HL-60 (cell line): ENCODE results near the gene DLL4.

Source experiments
- DNase-seq, 2 experiments: peaks; one replicate each; pipeline ENCODE4 v3.0.0-alpha.2; 2010 to 2020; ENCODE audit warnings: low read depth in 1 of 2, low spot score in 1 of 2
- H3K27ac ChIP-seq: fragments of 250-450 bp; sonication (Bioruptor Pico); replicated peaks from 2 replicates; pipeline ENCODE4 v1.5.1; 2020; ENCODE audit warnings: mild to moderate bottlenecking, moderate library complexity
- H3K27me3 ChIP-seq: fragments of 250-450 bp; sonication (Bioruptor Pico); 2 replicates; pipeline ENCODE4 v1.5.1; 2021; ENCODE audit warnings: mild to moderate bottlenecking, moderate library complexity; ENCODE audit not compliant: insufficient read depth, poor library complexity, severe bottlenecking
- H3K4me3 ChIP-seq: replicated peaks from 2 replicates; pipeline ENCODE4 v1.5.1; 2011; ENCODE audit warnings: mild to moderate bottlenecking, control low read depth, low read length; ENCODE audit not compliant: insufficient read depth
- CTCF ChIP-seq: IDR thresholded peaks from one replicate; pipeline ENCODE4 v1.5.1; 2011; ENCODE audit warnings: low read length, control low read depth, inconsistent platforms; ENCODE audit not compliant: insufficient read depth
- GABPA ChIP-seq: IDR thresholded peaks from 2 replicates; pipeline ENCODE4 v1.6.1; 2012; ENCODE audit warnings: low read depth
- POLR2AphosphoS5 ChIP-seq: IDR thresholded peaks from 2 replicates; pipeline ENCODE4 v1.6.1; 2012; ENCODE audit warnings: low read depth
- REST ChIP-seq: IDR thresholded peaks from 2 replicates; pipeline ENCODE4 v1.6.1; 2012; ENCODE audit warnings: low read depth; ENCODE audit not compliant: insufficient replicate concordance
- SPI1 ChIP-seq: IDR thresholded peaks from 2 replicates; pipeline ENCODE4 v1.6.1; 2012; ENCODE audit warnings: low read depth, mild to moderate bottlenecking, borderline replicate concordance

DLL4 gene

GRCh38 chr15:40943764-40944365 lies 14.7 kb downstream of the DLL4 start:
- no peaks in the 10 kb centered on the region for H3K27me3 ChIP-seq
- no peak overlapping the region for H3K4me3 ChIP-seq
- DNase-seq: peak in 1 of 2 experiments; percentile 34
- H3K27ac ChIP-seq: peak overlapping the region; percentile 91
- no peak for TF ChIP-seq REST
- TF ChIP-seq GABPA: no peak
- TF ChIP-seq SPI1: peak; percentile 68; the same call in 1 of the 2 replicates
- no peak for TF ChIP-seq CTCF
- TF ChIP-seq POLR2AphosphoS5: no peak

GRCh38 chr15:40944510-40945296 lies 15.6 kb downstream of the DLL4 start:
- no peak for DNase-seq
- Histone ChIP-seq H3K27ac (peak overlapping the region; percentile 91; the same call in 1 of the 2 replicates), H3K4me3 (no peak overlapping the region), H3K27me3 (no peaks in the 10 kb centered on the region)
- no peak for TF ChIP-seq CTCF
- no peak for TF ChIP-seq REST
- TF ChIP-seq POLR2AphosphoS5: no peak
- no peak for TF ChIP-seq SPI1
- TF ChIP-seq GABPA: no peak

GRCh38 chr15:40948706-40949473 lies 19.8 kb downstream of the DLL4 start:
- DNase-seq: no peak
- Histone ChIP-seq H3K27me3 (no peaks in the 10 kb centered on the region), H3K4me3 (no peak overlapping the region), H3K27ac (no peak overlapping the region)
- TF ChIP-seq CTCF (no peak), POLR2AphosphoS5 (no peak), REST (no peak), SPI1 (no peak), GABPA (no peak)
